CD8-positive, alpha-beta memory T cell (primary cell): Measurements from ENCODE around the gene SYNE2. TPM values are rescaled to one million over a fixed set of nuclear protein-coding genes. Genes with fewer than 3 reads are reported as not detected.

ENCODE experiments used
- CTCF ChIA-PET: fragments of 350-600 bp; sonication (Branson Sonifier 250); formaldehyde crosslinking; loops from one replicate; lab custom pipeline; 2021; ENCODE audit warnings: antibody characterized with exemption; lab: Charles Lee
- POLR2A ChIA-PET: fragments of 350-600 bp; sonication (Branson Sonifier 250); formaldehyde crosslinking; loops from one replicate; lab custom pipeline; 2021; ENCODE audit warnings: antibody characterized with exemption; lab: Charles Lee
- DNase-seq, 5 donors: peaks; one replicate each; pipeline versions ENCODE4 v3.0.0 to v3.0.0-alpha.2; 2020 to 2022; ENCODE audit warnings: mixed read lengths in 1 of 5
- H3K27ac ChIP-seq: one replicate; pipeline ENCODE4 v1.7.0; 2013; ENCODE audit warnings: low read depth, mild to moderate bottlenecking, low read length, moderate library complexity
- H3K27me3 ChIP-seq: 2 replicates; pipeline ENCODE4 v1.7.0; 2013; ENCODE audit warnings: low read length, mild to moderate bottlenecking; ENCODE audit not compliant: insufficient read depth, poor library complexity, severe bottlenecking
- H3K36me3 ChIP-seq: 2 replicates; pipeline ENCODE4 v1.7.0; 2013; ENCODE audit warnings: mild to moderate bottlenecking, low read length, moderate library complexity; ENCODE audit not compliant: insufficient read depth
- H3K4me1 ChIP-seq: 2 replicates; pipeline ENCODE4 v1.7.0; 2013; ENCODE audit warnings: mild to moderate bottlenecking, low read length, moderate library complexity; ENCODE audit not compliant: insufficient read depth
- H3K4me3 ChIP-seq: 2 replicates; pipeline ENCODE4 v1.7.0; 2013; ENCODE audit warnings: mild to moderate bottlenecking, low read length
- H3K9me3 ChIP-seq: 2 replicates; pipeline ENCODE4 v1.7.0; 2013; ENCODE audit warnings: mild to moderate bottlenecking, low read length
- H3K27ac Mint-ChIP-seq, 8 donors: one replicate each; pipeline ENCODE4 v1.8.0; 2020 to 2021; ENCODE audit warnings: mixed read lengths in 8 of 8, mild to moderate bottlenecking in 6 of 8, inconsistent platforms in 3 of 8, moderate library complexity in 3 of 8
- H3K27me3 Mint-ChIP-seq, 2 donors: one replicate each; pipeline ENCODE4 v1.8.0; 2020 to 2021; ENCODE audit warnings: mixed read lengths in 2 of 2, mild to moderate bottlenecking in 1 of 2, moderate library complexity in 1 of 2
- H3K36me3 Mint-ChIP-seq, 3 donors: one replicate each; pipeline ENCODE4 v1.8.0; 2020 to 2021; ENCODE audit warnings: mixed read lengths in 3 of 3, inconsistent platforms in 1 of 3, mild to moderate bottlenecking in 1 of 3
- H3K4me1 Mint-ChIP-seq, 3 donors: one replicate each; pipeline ENCODE4 v1.8.0; 2020 to 2021; ENCODE audit warnings: mixed read lengths in 3 of 3, inconsistent platforms in 1 of 3, mild to moderate bottlenecking in 1 of 3
- H3K4me3 Mint-ChIP-seq, 7 donors: one replicate each; pipeline ENCODE4 v1.8.0; 2020 to 2021; ENCODE audit warnings: mixed read lengths in 7 of 7, mild to moderate bottlenecking in 6 of 7, moderate library complexity in 4 of 7, inconsistent platforms in 2 of 7
- H3K9me3 Mint-ChIP-seq, 5 donors: one replicate each; pipeline ENCODE4 v1.8.0; 2020 to 2022; ENCODE audit warnings: mixed read lengths in 5 of 5, mild to moderate bottlenecking in 3 of 5, moderate library complexity in 2 of 5, inconsistent platforms in 1 of 5
- polyA plus RNA-seq: library from polyadenylated mRNA; unstranded; fragments of 300-500 nt; fragmentation: Illumina TruSeq; gene quantifications from one replicate; pipeline ENCODE4 v1.2.3, GENCODE V29; 2021
- total RNA-seq, 2 experiments: library from RNA; stranded (reverse); gene quantifications; one replicate each; pipeline ENCODE4 v1.2.3, GENCODE V29; 2021

The SYNE2 gene
- total and polyA plus RNA-seq, 3 experiments from 2014 or later, result 45.2 to 104 (median 45.6) TPM

GRCh38 chr14:63902375-63902976, 49.7 kb downstream of the SYNE2 start:
- Histone ChIP-seq H3K4me3 (no peak overlapping the region), H3K36me3 (no peaks in the 10 kb centered on the region), H3K27ac (no peak overlapping the region), H3K9me3 (no peaks in the 10 kb centered on the region), H3K27me3 (no peaks in the 10 kb centered on the region), H3K4me1 (peaks cover 23% of the 10 kb centered on the region)
- peak overlapping the region in 1 of 7 donors; percentile 20 for H3K4me3 Mint-ChIP-seq
- no peak for DNase-seq
- H3K27ac Mint-ChIP-seq, result peak overlapping the region in 7 of 8 donors; percentile 10 to 87 (median 61)
- no peaks in the 10 kb centered on the region for H3K9me3 Mint-ChIP-seq
- peaks cover 73 to 89% (median 85%) of the 10 kb centered on the region in 3 donors for H3K4me1 Mint-ChIP-seq
- no peaks in the 10 kb centered on the region for H3K27me3 Mint-ChIP-seq
- ChIA-PET POLR2A (interaction anchor here (0.6 kb wide), 1 partner anchor 12 kb away, joined by 3 read pairs; no protein-coding TSS in a partner anchor), CTCF (interaction anchor here (1.0 kb wide), 1 partner anchor 45 kb away, joined by 3 read pairs; no protein-coding TSS in a partner anchor)
- H3K36me3 Mint-ChIP-seq, result peaks cover 0 to 10% (median 4%) of the 10 kb centered on the region in 3 donors

- no peaks in the 10 kb centered on the region for H3K9me3 ChIP-seq
- Mint-ChIP-seq H3K4me1 (peaks cover 84 to 96% (median 93%) of the 10 kb centered on the region in 3 donors), H3K27me3 (no peaks in the 10 kb centered on the region), H3K4me3 (peak overlapping the region in 1 of 7 donors; percentile 1), H3K27ac (peak overlapping the region in 6 of 8 donors; percentile 6 to 17 (median 12)), H3K36me3 (peaks cover 0 to 14% (median 7%) of the 10 kb centered on the region in 3 donors), H3K9me3 (no peaks in the 10 kb centered on the region)
- peaks cover 37% of the 10 kb centered on the region for H3K4me1 ChIP-seq
- DNase-seq, result no peak
- ChIA-PET POLR2A (no interaction called here), CTCF (no interaction called here)
- H3K27me3 ChIP-seq, result no peaks in the 10 kb centered on the region
- no peak overlapping the region for H3K27ac ChIP-seq
- no peak overlapping the region for H3K4me3 ChIP-seq
- H3K36me3 ChIP-seq, result no peaks in the 10 kb centered on the region
Measured at GRCh38 chr14:63904724-63905123, 51.9 kb downstream of the SYNE2 start.

GRCh38 chr14:63905370-63905769, 52.6 kb downstream of the SYNE2 start:
- no peak for DNase-seq
- Histone ChIP-seq H3K27ac (no peak overlapping the region), H3K4me1 (peaks cover 32% of the 10 kb centered on the region), H3K27me3 (no peaks in the 10 kb centered on the region), H3K4me3 (no peak overlapping the region), H3K36me3 (no peaks in the 10 kb centered on the region), H3K9me3 (no peaks in the 10 kb centered on the region)
- Mint-ChIP-seq H3K27ac (peak overlapping the region in 5 of 8 donors; percentile 8 to 66 (median 58)), H3K36me3 (peaks cover 0 to 18% (median 5%) of the 10 kb centered on the region in 3 donors), H3K9me3 (no peaks in the 10 kb centered on the region), H3K4me3 (peak overlapping the region in 1 of 7 donors; percentile 5), H3K4me1 (peaks cover 84 to 96% (median 93%) of the 10 kb centered on the region in 3 donors), H3K27me3 (no peaks in the 10 kb centered on the region)
- CTCF ChIA-PET, result no interaction called here
- POLR2A ChIA-PET, result no interaction called here

DNA sequence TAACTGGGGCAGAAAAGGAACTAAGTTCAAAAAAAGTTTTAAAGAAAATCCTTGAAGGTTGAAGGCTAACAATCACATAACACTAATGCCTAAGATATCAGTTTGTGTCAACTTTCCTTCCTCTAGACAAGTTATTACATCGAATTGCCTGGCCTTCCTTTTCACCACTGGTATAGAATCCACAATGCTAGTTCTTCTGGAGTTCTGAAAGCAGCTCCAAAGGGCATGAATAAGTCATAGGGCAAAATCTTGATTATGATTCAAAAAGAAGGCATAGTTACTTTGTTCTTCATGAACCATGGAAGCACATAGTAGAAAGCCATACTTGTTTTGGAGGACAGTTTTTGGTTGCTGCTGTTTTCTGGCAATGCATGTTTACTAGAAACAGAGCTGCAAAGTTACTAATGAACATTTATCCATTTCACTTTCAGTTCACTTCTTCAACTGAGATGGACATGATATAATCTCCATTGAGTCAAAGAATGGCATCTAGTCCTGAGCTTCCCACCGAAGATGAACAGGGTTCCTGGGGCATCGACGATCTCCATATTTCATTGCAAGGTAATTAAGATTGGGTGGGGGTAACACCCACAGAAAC, 56.0 kb downstream of the SYNE2 start:
- ChIA-PET POLR2A (no interaction called here), CTCF (interaction anchor here (1.3 kb wide), 1 partner anchor 9 kb away, joined by 3 read pairs; no protein-coding TSS in a partner anchor)
- Histone ChIP-seq H3K27ac (no peak overlapping the region), H3K27me3 (no peaks in the 10 kb centered on the region), H3K36me3 (peaks cover 9% of the 10 kb centered on the region), H3K9me3 (no peaks in the 10 kb centered on the region), H3K4me3 (no peak overlapping the region), H3K4me1 (peaks cover 17% of the 10 kb centered on the region)
- Mint-ChIP-seq H3K4me3 (peak overlapping the region; percentile 54 to 73 (median 63)), H3K9me3 (no peaks in the 10 kb centered on the region), H3K4me1 (peaks cover 72 to 87% (median 85%) of the 10 kb centered on the region in 3 donors), H3K36me3 (peaks cover 4 to 44% (median 25%) of the 10 kb centered on the region in 3 donors), H3K27ac (peak overlapping the region in 6 of 8 donors; percentile 36 to 83 (median 60)), H3K27me3 (no peaks in the 10 kb centered on the region)
- no peak for DNase-seq

DNA sequence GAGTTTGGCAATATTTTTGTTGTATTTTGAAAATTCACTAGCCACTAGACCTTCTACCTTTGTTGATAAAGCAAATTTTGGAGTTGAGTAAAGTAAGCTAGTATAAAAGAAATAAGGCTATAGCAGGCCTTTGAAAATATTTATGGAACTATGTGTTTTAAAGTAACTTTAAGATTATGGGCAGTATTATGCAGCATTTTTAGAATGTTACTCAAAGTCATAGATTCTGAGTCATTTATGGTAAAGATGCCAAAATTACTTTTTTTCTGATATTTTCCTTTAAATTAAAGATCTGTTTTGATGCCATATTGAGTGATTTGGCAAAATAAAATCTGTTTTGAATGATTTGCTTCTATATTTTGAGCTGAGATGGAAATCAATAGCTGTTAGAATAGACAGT, 57.2 kb downstream of the SYNE2 start:
- H3K36me3 ChIP-seq, result peaks cover 9% of the 10 kb centered on the region
- H3K27ac Mint-ChIP-seq, result no peak overlapping the region
- ChIA-PET POLR2A (interaction anchor here (1.2 kb wide), 1 partner anchor 57 kb away, joined by 3 read pairs; the partner anchor contains the start of gene SYNE2), CTCF (interaction anchor here (1.2 to 1.3 kb wide), 2 partner anchors 8 to 57 kb away, joined by 3 to 4 read pairs; partner anchors contain the start of gene SYNE2)
- H3K9me3 ChIP-seq, result no peaks in the 10 kb centered on the region
- H3K27me3 ChIP-seq, result no peaks in the 10 kb centered on the region
- peaks cover 17% of the 10 kb centered on the region for H3K4me1 ChIP-seq
- H3K4me3 Mint-ChIP-seq, result no peak overlapping the region
- DNase-seq, result no peak
- no peak overlapping the region for H3K27ac ChIP-seq
- H3K36me3 Mint-ChIP-seq, result peaks cover 8 to 51% (median 26%) of the 10 kb centered on the region in 3 donors
- peaks cover 66 to 86% (median 81%) of the 10 kb centered on the region in 3 donors for H3K4me1 Mint-ChIP-seq
- no peaks in the 10 kb centered on the region for H3K27me3 Mint-ChIP-seq
- no peaks in the 10 kb centered on the region for H3K9me3 Mint-ChIP-seq
- H3K4me3 ChIP-seq, result no peak overlapping the region

GRCh38 chr14:63910583-63911363, 58.0 kb downstream of the SYNE2 start:
- ChIA-PET CTCF (interaction anchor here (1.2 kb wide), 1 partner anchor 58 kb away, joined by 4 read pairs; the partner anchor contains the start of gene SYNE2), POLR2A (interaction anchor here (1.2 kb wide), 1 partner anchor 58 kb away, joined by 3 read pairs; the partner anchor contains the start of gene SYNE2)
- H3K4me3 Mint-ChIP-seq, result no peak overlapping the region
- DNase-seq, result no peak
- H3K4me1 ChIP-seq, result peaks cover 17% of the 10 kb centered on the region
- peak overlapping the region in 7 of 8 donors; percentile 1 to 81 (median 70) for H3K27ac Mint-ChIP-seq
- peaks cover 8 to 58% (median 26%) of the 10 kb centered on the region in 3 donors for H3K36me3 Mint-ChIP-seq
- no peaks in the 10 kb centered on the region for H3K9me3 Mint-ChIP-seq
- peaks cover 9% of the 10 kb centered on the region for H3K36me3 ChIP-seq
- no peaks in the 10 kb centered on the region for H3K9me3 ChIP-seq
- peaks cover 62 to 85% (median 79%) of the 10 kb centered on the region in 3 donors for H3K4me1 Mint-ChIP-seq
- H3K4me3 ChIP-seq, result no peak overlapping the region
- H3K27me3 ChIP-seq, result no peaks in the 10 kb centered on the region
- H3K27me3 Mint-ChIP-seq, result no peaks in the 10 kb centered on the region
- no peak overlapping the region for H3K27ac ChIP-seq

GRCh38 chr14:63911404-63911803, 58.6 kb downstream of the SYNE2 start:
- H3K36me3 Mint-ChIP-seq, result peaks cover 8 to 64% (median 28%) of the 10 kb centered on the region in 3 donors
- H3K36me3 ChIP-seq, result peaks cover 9% of the 10 kb centered on the region

More at GRCh38 chr14:63911404-63911803, 58.6 kb downstream of the SYNE2 start:
- Histone ChIP-seq H3K4me3 (no peak overlapping the region), H3K9me3 (no peaks in the 10 kb centered on the region), H3K4me1 (peaks cover 17% of the 10 kb centered on the region), H3K27ac (no peak overlapping the region), H3K27me3 (no peaks in the 10 kb centered on the region)
- peaks cover 62 to 85% (median 79%) of the 10 kb centered on the region in 3 donors for H3K4me1 Mint-ChIP-seq
- peak overlapping the region in 2 of 8 donors; percentile 8 to 69 for H3K27ac Mint-ChIP-seq
- no peaks in the 10 kb centered on the region for H3K27me3 Mint-ChIP-seq
- no peak overlapping the region for H3K4me3 Mint-ChIP-seq
- no peak for DNase-seq
- H3K9me3 Mint-ChIP-seq, result no peaks in the 10 kb centered on the region
- ChIA-PET CTCF (no interaction called here), POLR2A (no interaction called here)
